HEK293T (cell line): ENCODE results near the gene NIP7.
"Not testable (repeated sequence)": the region's sequence is repeated elsewhere in the genome, so short reads cannot be mapped to it uniquely, and the experiment has no call there.

Experiments used
- CTCF ChIA-PET: fragments of 350-600 bp; formaldehyde crosslinking; extraction: SDS; loops from one replicate; lab custom pipeline; 2021; ENCODE audit warnings: antibody characterized with exemption, inconsistent platforms; lab: Yijun Ruan, JAX
- POLR2A ChIA-PET: fragments of 350-600 bp; formaldehyde crosslinking; extraction: SDS; loops from one replicate; lab custom pipeline; 2020; ENCODE audit warnings: antibody characterized with exemption, inconsistent platforms; lab: Yijun Ruan, JAX
- DNase-seq: peaks from one replicate; pipeline ENCODE4 v3.0.0; 2012; ENCODE audit warnings: mixed read lengths; ENCODE audit errors: extremely low spot score
- ARNT ChIP-seq: fragments of 450-650 bp; IDR thresholded peaks from 2 replicates; pipeline ENCODE4 v1.6.1; 2017; ENCODE audit warnings: mild to moderate bottlenecking
- BHLHE40 ChIP-seq: fragments of 450-650 bp; IDR thresholded peaks from 2 replicates; pipeline ENCODE4 v1.6.1; 2016; ENCODE audit warnings: mild to moderate bottlenecking, moderate library complexity, borderline replicate concordance
- CTBP1 ChIP-seq: fragments of 450-650 bp; IDR thresholded peaks from 2 replicates; pipeline ENCODE4 v1.6.1; 2016; ENCODE audit warnings: borderline replicate concordance
- ELF4 ChIP-seq: fragments of 450-650 bp; IDR thresholded peaks from 2 replicates; pipeline ENCODE4 v1.6.1; 2017; ENCODE audit warnings: antibody characterized with exemption
- FOXA1 ChIP-seq: fragments of 450-650 bp; IDR thresholded peaks from 2 replicates; pipeline ENCODE4 v1.6.1; 2016; ENCODE audit warnings: mild to moderate bottlenecking
- FOXK2 ChIP-seq: fragments of 450-650 bp; IDR thresholded peaks from 2 replicates; pipeline ENCODE4 v1.6.1; 2016; ENCODE audit warnings: mild to moderate bottlenecking
- FOXM1 ChIP-seq: fragments of 450-650 bp; IDR thresholded peaks from 2 replicates; pipeline ENCODE4 v1.6.1; 2017; ENCODE audit warnings: mild to moderate bottlenecking, borderline replicate concordance
- HDGF ChIP-seq: fragments of 450-650 bp; IDR thresholded peaks from 2 replicates; pipeline ENCODE4 v1.6.1; 2017; ENCODE audit warnings: antibody characterized with exemption, borderline replicate concordance
- L3MBTL2 ChIP-seq: fragments of 450-650 bp; conservative IDR thresholded peaks from 2 replicates; pipeline ENCODE4 v1.6.1; 2016; ENCODE audit warnings: mild to moderate bottlenecking
- LEF1 ChIP-seq: fragments of 450-650 bp; IDR thresholded peaks from 2 replicates; pipeline ENCODE4 v1.6.1; 2017; ENCODE audit warnings: mild to moderate bottlenecking, borderline replicate concordance
- NFRKB ChIP-seq: fragments of 450-650 bp; IDR thresholded peaks from 2 replicates; pipeline ENCODE4 v1.6.1; 2016; ENCODE audit warnings: mild to moderate bottlenecking, moderate library complexity
- PKNOX1 ChIP-seq: fragments of 450-650 bp; IDR thresholded peaks from 2 replicates; pipeline ENCODE4 v1.6.1; 2016
- SP1 ChIP-seq: fragments of 450-650 bp; IDR thresholded peaks from 2 replicates; pipeline ENCODE4 v1.6.1; 2017
- SUZ12 ChIP-seq: fragments of 450-650 bp; IDR thresholded peaks from 2 replicates; pipeline ENCODE4 v1.6.1; 2016; ENCODE audit warnings: mild to moderate bottlenecking
- TARDBP ChIP-seq: fragments of 450-650 bp; IDR thresholded peaks from 2 replicates; pipeline ENCODE4 v1.6.1; 2016
- ZNF384 ChIP-seq: fragments of 450-650 bp; IDR thresholded peaks from 2 replicates; pipeline ENCODE4 v1.6.1; 2016

Gene NIP7

GRCh38 chr16:69339289-69340094 is at the start of gene NIP7, which contains the start of gene COG8:
Gene NIP7 (plus strand): TSS chr16:69339772. CDS start chr16:69339830, 58 bp downstream.
Gene COG8 (minus strand): TSS chr16:69339564. CDS start chr16:69339552, 12 bp downstream.
- ChIA-PET POLR2A (interaction anchor here (0.9 to 1.4 kb wide), 5 partner anchors 9 to 15 kb away, joined by 4 to 6 read pairs (median 5); partner anchors contain the start of gene PDF), CTCF (no interaction called here)
- DNase-seq = peak; percentile 93

GRCh38 chr16:69291657-69292056 is 47.9 kb upstream of the NIP7 start:
- POLR2A ChIA-PET = interaction anchor here (0.9 kb wide), 1 partner anchor 448 kb away, joined by 4 read pairs; the partner anchor contains the start of gene TANGO6
- CTCF ChIA-PET, DNase-seq: not testable (repeated sequence)

More at GRCh38 chr16:69339289-69340094, at the start of gene NIP7, which contains the start of gene COG8:
- TF ChIP-seq ARNT (0 out of 2 replicates have a peak, but pooled peaks have one; percentile 7), ELF4 (peak; percentile 59; the same call in 1 of the 2 replicates), L3MBTL2 (peak; percentile 75), SUZ12 (no peak), LEF1 (no peak), FOXK2 (no peak)

GRCh38 chr16:69293401-69293800 is 46.2 kb upstream of the NIP7 start:
- POLR2A ChIA-PET = no interaction called here
- CTCF ChIA-PET = interaction anchor here (0.6 kb wide), 1 partner anchor 85 kb away, joined by 3 read pairs; no protein-coding TSS in a partner anchor

GRCh38 chr16:69294051-69294450 is 45.5 kb upstream of the NIP7 start:
- ChIA-PET CTCF (no interaction called here), POLR2A (no interaction called here)
- no peak for DNase-seq
- no peak for TF ChIP-seq FOXM1
- TF ChIP-seq ELF4 = no peak
- no peak for TF ChIP-seq ZNF384
- TF ChIP-seq LEF1 = no peak
- no peak for TF ChIP-seq PKNOX1

More at GRCh38 chr16:69293401-69293800, 46.2 kb upstream of the NIP7 start:
- TF ChIP-seq L3MBTL2 (no peak), PKNOX1 (no peak), ELF4 (no peak), NFRKB (no peak), CTBP1 (no peak), SP1 (no peak), FOXA1 (no peak), BHLHE40 (no peak), HDGF (no peak), ZNF384 (no peak), SUZ12 (no peak), FOXK2 (no peak), TARDBP (no peak), ARNT (no peak), LEF1 (no peak)
- no peak for DNase-seq

- CTCF ChIA-PET, DNase-seq, POLR2A ChIA-PET: not testable (repeated sequence)
These were observed 42.8 kb upstream of the NIP7 start for GRCh38 chr16:69296771-69297170.

GRCh38 chr16:69298261-69298660 is 41.3 kb upstream of the NIP7 start:
- TF ChIP-seq ELF4 = no peak
- no peak for TF ChIP-seq PKNOX1
- TF ChIP-seq SP1 = no peak
- no peak for TF ChIP-seq HDGF
- TF ChIP-seq FOXA1 = no peak
- no peak for TF ChIP-seq CTBP1
- no peak for TF ChIP-seq BHLHE40
- no peak for TF ChIP-seq FOXM1
- CTCF ChIA-PET = no interaction called here
- no peak for DNase-seq
- POLR2A ChIA-PET = no interaction called here

GRCh38 chr16:69301187-69301586 is 38.4 kb upstream of the NIP7 start:
- no peak for DNase-seq
- ChIA-PET POLR2A (no interaction called here), CTCF (interaction anchor here (0.7 kb wide), 1 partner anchor 111 kb away, joined by 3 read pairs; no protein-coding TSS in a partner anchor)
- no peak for TF ChIP-seq FOXA1
